ENCODE data around the gene MIP. TPM values are rescaled to one million over a fixed set of nuclear protein-coding genes. Genes with fewer than 3 reads are reported as not detected.
"Not testable (repeated sequence)": the region's sequence is repeated elsewhere in the genome, so short reads cannot be mapped to it uniquely, and the experiment has no call there.

The MIP gene
- total and polyA plus RNA-seq, 2 donors (not counting 3 experiments of a cell fraction or from before 2014, with no cell fraction given): 0.18 TPM; not detected in 1

DNA sequence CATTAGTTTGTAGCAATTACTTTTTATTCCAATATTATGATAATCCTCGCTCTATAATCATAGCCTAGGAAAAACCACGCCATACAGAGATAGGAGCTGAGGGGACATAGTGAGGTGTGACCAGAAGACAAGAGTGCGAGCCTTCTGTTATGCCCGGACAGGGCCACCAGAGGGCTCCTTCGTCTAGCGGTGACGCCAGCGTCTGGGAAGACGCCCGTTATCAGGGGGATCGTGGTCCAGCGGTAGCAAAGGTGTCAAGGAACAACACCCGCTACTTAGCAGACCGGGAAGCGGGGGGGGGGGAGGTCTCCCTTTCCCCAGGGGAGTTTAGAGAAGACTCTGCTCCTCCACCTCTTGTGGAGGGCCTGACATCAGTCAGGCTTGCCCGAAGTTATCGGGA, 42.2 kb upstream of the MIP start:
- TF ChIP-seq GATA2 (IDR thresholded peaks at IDR 0.05; ENCODE audit: insufficient read depth, insufficient read length, low read depth, low read length): peak; percentile 10
- TF ChIP-seq, protein P1, sequence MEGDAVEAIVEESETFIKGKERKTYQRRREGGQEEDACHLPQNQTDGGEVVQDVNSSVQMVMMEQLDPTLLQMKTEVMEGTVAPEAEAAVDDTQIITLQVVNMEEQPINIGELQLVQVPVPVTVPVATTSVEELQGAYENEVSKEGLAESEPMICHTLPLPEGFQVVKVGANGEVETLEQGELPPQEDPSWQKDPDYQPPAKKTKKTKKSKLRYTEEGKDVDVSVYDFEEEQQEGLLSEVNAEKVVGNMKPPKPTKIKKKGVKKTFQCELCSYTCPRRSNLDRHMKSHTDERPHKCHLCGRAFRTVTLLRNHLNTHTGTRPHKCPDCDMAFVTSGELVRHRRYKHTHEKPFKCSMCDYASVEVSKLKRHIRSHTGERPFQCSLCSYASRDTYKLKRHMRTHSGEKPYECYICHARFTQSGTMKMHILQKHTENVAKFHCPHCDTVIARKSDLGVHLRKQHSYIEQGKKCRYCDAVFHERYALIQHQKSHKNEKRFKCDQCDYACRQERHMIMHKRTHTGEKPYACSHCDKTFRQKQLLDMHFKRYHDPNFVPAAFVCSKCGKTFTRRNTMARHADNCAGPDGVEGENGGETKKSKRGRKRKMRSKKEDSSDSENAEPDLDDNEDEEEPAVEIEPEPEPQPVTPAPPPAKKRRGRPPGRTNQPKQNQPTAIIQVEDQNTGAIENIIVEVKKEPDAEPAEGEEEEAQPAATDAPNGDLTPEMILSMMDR (IDR thresholded peaks at IDR 0.05; ENCODE audit: extremely low read depth in 1 of 2, insufficient read depth in 1 of 2, low read depth in 1 of 2, low read length in 2 of 2): peak in 1 of 2 donors; percentile 32
- peak; percentile 82 for FAIRE-seq

DNA sequence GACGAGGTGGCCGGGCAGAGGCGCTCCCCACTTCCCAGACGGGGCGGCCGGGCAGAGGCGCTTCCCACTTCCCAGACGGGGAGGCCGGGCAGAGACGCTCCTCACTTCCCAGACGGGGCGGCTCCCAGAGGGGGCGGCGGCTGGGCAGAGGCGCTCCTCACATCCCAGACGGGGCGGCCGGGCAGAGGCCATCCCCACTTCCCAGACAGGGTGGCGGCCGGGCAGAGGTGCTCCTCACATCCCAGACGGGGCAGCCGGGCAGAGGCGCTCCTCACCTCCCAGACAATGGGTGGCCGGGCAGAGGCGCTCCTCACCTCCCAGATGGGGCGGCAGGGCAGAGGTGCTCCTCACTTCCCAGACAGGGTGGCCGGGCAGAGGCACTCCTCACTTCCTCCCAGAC, 40.0 kb upstream of the MIP start:
- H3K9ac ChIP-seq (replicated peaks; ENCODE audit: extremely low read depth, insufficient read depth, low read length); H3K4me2 ChIP-seq (ENCODE audit: insufficient read depth, low read length); FAIRE-seq; BruUV-seq (replicated peaks); H3K9me1 ChIP-seq (replicated peaks; ENCODE audit: control insufficient read depth, extremely low read depth, insufficient read depth, low read length); H3K4me1 ChIP-seq (ENCODE audit: control insufficient read depth, extremely low read depth, insufficient read depth, low read length); CTCF ChIA-PET; H3K79me2 ChIP-seq (ENCODE audit: control insufficient read depth, insufficient read depth, low read length); POLR2A ChIA-PET; dilution Hi-C loops (cut with MboI; ENCODE audit: extremely low pct_ligation_motif_present, low sequenced_read_pairs); H3K9me3 ChIP-seq (replicated peaks; ENCODE audit: control insufficient read depth, insufficient read depth, low read length); H3K4me3 ChIP-seq (replicated peaks in 1 of 3; ENCODE audit: insufficient read depth in 1 of 3, low read depth in 1 of 3, low read length in 3 of 3); intact Hi-C loops (cut with micrococcal nuclease); H3K27ac ChIP-seq (ENCODE audit: insufficient read depth, low read depth, low read length); H3K36me3 ChIP-seq (ENCODE audit: control insufficient read depth in 2 of 2, extremely low read depth in 1 of 2, insufficient read depth in 2 of 2, low read length in 2 of 2); DNase-seq (ENCODE audit: low read depth, low spot score); H2AFZ ChIP-seq (ENCODE audit: low read depth, low read length); H4K20me1 ChIP-seq (replicated peaks; ENCODE audit: control insufficient read depth, extremely low read depth, insufficient read depth, low read length): not testable (repeated sequence)
- H3K27me3 ChIP-seq (ENCODE audit: control insufficient read depth in 2 of 2, insufficient read depth in 2 of 2, low read length in 2 of 2): peaks cover 20 to 26% of the 10 kb centered on the region in 2 experiments

More for the DNA sequence above, 42.2 kb upstream of the MIP start:
- CTCF ChIA-PET: interaction anchor here (0.8 to 1.5 kb wide), 2 partner anchors 8 to 140 kb away, joined by 4 to 5 read pairs; no protein-coding TSS in a partner anchor
- H3K36me3 ChIP-seq (ENCODE audit: control insufficient read depth in 2 of 2, extremely low read depth in 1 of 2, insufficient read depth in 2 of 2, low read length in 2 of 2); POLR2A ChIA-PET; H3K9me3 ChIP-seq (replicated peaks; ENCODE audit: control insufficient read depth, insufficient read depth, low read length); H3K9me1 ChIP-seq (replicated peaks; ENCODE audit: control insufficient read depth, extremely low read depth, insufficient read depth, low read length); H3K9ac ChIP-seq (replicated peaks; ENCODE audit: extremely low read depth, insufficient read depth, low read length); H3K4me2 ChIP-seq (ENCODE audit: insufficient read depth, low read length); H3K4me3 ChIP-seq (replicated peaks in 1 of 3; ENCODE audit: insufficient read depth in 1 of 3, low read depth in 1 of 3, low read length in 3 of 3); H3K79me2 ChIP-seq (ENCODE audit: control insufficient read depth, insufficient read depth, low read length); dilution Hi-C loops (cut with MboI; ENCODE audit: extremely low pct_ligation_motif_present, low sequenced_read_pairs); H3K4me1 ChIP-seq (ENCODE audit: control insufficient read depth, extremely low read depth, insufficient read depth, low read length); H3K27ac ChIP-seq (ENCODE audit: insufficient read depth, low read depth, low read length); BruUV-seq (replicated peaks); H4K20me1 ChIP-seq (replicated peaks; ENCODE audit: control insufficient read depth, extremely low read depth, insufficient read depth, low read length): not testable (repeated sequence)
- Histone ChIP-seq H3K27me3 (ENCODE audit: control insufficient read depth in 2 of 2, insufficient read depth in 2 of 2, low read length in 2 of 2) (peaks cover 8 to 11% of the 10 kb centered on the region in 2 experiments), H2AFZ (ENCODE audit: low read depth, low read length) (peak overlapping the region; percentile 51)
- peak; percentile 33 for DNase-seq (ENCODE audit: low read depth, low spot score)
- intact Hi-C loops (cut with micrococcal nuclease): loop anchor here (1.0 kb wide), 1 partner anchor 98 kb away; no protein-coding TSS in a partner anchor

DNA sequence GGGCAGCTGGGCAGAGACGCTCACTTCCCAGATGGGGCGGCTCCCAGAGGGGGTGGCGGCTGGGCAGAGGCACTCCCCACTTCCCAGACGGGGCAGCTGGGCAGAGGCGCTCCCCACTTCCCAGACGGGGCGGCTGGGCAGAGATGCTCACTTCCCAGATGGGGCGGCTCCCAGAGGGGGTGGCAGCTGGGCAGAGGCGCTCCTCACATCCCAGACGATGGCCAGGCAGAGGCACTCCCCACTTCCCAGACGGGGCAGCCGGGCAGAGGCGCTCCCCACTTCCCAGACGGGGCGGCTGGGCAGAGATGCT, 39.6 kb upstream of the MIP start:
- not testable (repeated sequence) for FAIRE-seq; BruUV-seq (replicated peaks)

More for the DNA sequence above, 39.6 kb upstream of the MIP start:
- POLR2A ChIA-PET; H2AFZ ChIP-seq (ENCODE audit: low read depth, low read length); DNase-seq (ENCODE audit: low read depth, low spot score); dilution Hi-C loops (cut with MboI; ENCODE audit: extremely low pct_ligation_motif_present, low sequenced_read_pairs); H3K9me3 ChIP-seq (replicated peaks; ENCODE audit: control insufficient read depth, insufficient read depth, low read length); H3K9ac ChIP-seq (replicated peaks; ENCODE audit: extremely low read depth, insufficient read depth, low read length); H3K27ac ChIP-seq (ENCODE audit: insufficient read depth, low read depth, low read length); H3K36me3 ChIP-seq (ENCODE audit: control insufficient read depth in 2 of 2, extremely low read depth in 1 of 2, insufficient read depth in 2 of 2, low read length in 2 of 2); H3K79me2 ChIP-seq (ENCODE audit: control insufficient read depth, insufficient read depth, low read length); H3K4me1 ChIP-seq (ENCODE audit: control insufficient read depth, extremely low read depth, insufficient read depth, low read length); intact Hi-C loops (cut with micrococcal nuclease); CTCF ChIA-PET; H3K9me1 ChIP-seq (replicated peaks; ENCODE audit: control insufficient read depth, extremely low read depth, insufficient read depth, low read length); H3K4me2 ChIP-seq (ENCODE audit: insufficient read depth, low read length); H3K4me3 ChIP-seq (replicated peaks in 1 of 3; ENCODE audit: insufficient read depth in 1 of 3, low read depth in 1 of 3, low read length in 3 of 3); H4K20me1 ChIP-seq (replicated peaks; ENCODE audit: control insufficient read depth, extremely low read depth, insufficient read depth, low read length): not testable (repeated sequence)
- H3K27me3 ChIP-seq (ENCODE audit: control insufficient read depth in 2 of 2, insufficient read depth in 2 of 2, low read length in 2 of 2): peaks cover 19 to 30% of the 10 kb centered on the region in 2 experiments
